Upper lobe of left lung (tissue), 4 donors: Measurements from ENCODE around the gene RNF114.

Source experiments
- POLR2AphosphoS5 ChIP-seq, 2 donors: sonication (generic); formaldehyde crosslinking; IDR thresholded peaks; one replicate each; pipeline ENCODE4 v1.5.1; 2017; ENCODE audit warnings: antibody characterized with exemption in 2 of 2
- TF ChIP-seq, protein P1 (sequence below), 6 experiments: fragments of 450-650 bp in 4 of 6; fragments of 200-600 bp in 2 of 6; sonication (generic) in 2 of 6; IDR thresholded peaks; one replicate each; pipeline ENCODE4 v1.5.1; 2016 to 2019; ENCODE audit warnings: antibody characterized with exemption in 6 of 6

DNA sequence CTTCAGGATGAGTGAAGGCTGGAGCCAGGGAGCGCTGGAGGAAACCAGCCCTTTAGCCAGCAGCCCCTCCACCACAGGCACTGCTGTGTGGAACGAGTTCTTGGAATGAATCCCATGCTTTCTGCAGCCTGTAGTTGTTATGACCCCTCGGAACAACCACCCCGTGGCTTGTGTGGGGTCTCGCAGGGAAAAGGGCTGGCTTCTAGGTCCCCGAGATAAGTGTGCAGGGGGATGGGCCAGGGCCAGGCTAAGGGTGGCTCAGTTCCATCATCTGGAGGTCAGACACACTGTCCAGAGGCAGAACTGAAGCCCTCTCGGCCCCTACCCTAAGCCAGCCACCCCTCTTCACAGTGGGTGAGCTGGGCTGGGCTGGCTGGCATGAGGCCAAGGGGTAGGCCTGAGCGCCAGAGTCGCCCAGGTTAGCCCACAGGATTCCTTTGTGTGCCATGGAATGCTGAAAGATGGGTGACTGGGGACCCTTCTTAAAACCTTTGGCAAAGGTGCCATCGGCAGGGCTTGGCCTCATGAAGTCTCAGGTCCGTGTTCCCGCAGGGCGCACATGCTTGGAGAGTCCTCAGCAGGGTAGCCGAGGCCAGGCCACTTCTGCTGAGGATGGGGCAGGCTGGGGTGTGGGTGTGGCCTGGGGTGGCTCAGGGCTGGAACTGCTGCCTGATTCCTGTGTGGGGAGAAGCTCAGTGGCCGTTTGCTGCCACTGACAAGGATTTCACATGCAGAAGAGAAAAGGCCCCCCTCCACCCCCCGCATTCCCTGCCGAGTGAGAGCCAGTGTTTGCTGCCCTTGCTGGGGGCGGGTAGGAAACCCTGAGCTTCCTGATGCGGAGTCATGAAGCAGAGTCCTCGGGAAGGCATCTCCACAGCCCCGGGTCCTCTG, 45.5 kb upstream of the RNF114 start:
- TF ChIP-seq, protein P1, sequence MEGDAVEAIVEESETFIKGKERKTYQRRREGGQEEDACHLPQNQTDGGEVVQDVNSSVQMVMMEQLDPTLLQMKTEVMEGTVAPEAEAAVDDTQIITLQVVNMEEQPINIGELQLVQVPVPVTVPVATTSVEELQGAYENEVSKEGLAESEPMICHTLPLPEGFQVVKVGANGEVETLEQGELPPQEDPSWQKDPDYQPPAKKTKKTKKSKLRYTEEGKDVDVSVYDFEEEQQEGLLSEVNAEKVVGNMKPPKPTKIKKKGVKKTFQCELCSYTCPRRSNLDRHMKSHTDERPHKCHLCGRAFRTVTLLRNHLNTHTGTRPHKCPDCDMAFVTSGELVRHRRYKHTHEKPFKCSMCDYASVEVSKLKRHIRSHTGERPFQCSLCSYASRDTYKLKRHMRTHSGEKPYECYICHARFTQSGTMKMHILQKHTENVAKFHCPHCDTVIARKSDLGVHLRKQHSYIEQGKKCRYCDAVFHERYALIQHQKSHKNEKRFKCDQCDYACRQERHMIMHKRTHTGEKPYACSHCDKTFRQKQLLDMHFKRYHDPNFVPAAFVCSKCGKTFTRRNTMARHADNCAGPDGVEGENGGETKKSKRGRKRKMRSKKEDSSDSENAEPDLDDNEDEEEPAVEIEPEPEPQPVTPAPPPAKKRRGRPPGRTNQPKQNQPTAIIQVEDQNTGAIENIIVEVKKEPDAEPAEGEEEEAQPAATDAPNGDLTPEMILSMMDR (IDR thresholded peaks at IDR 0.05), result no peak
- no peak for TF ChIP-seq POLR2AphosphoS5 (IDR thresholded peaks at IDR 0.05)
